NCI-H748 (cell line): ENCODE results near the gene WDR91.

Experiments
- DNase-seq: peaks from one replicate; lab custom pipeline; 2025; ENCODE audit not compliant: unreplicated experiment; lab: John Stamatoyannopoulos, UW

The WDR91 gene

DNA sequence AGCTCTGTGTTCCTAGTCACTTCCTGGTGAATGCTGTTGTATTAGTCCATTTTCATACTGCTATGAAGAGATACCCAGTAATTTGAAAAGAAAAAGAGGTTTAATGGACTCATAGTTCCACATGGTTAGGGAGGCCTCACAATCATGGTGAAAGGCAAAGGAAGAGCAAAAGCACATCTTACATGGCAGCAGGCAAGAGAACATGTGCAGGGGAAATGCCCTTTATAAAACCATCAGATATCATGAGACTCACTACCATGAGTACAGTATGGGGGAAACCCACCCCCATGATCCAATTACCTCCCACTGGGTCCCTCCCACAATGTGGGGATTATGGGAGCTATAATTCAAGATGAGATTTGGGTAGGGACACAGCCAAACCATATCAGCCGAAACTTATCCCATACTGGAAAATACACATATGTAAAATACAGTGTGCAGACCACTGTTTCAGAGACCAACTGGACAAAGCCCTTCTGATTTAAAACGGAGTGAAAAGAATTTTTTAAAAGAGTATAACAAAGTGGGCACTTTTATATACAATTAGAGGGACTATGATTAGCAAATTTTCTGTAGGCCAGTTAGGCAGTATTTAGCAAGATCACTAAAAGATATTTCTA lies 48.8 kb downstream of the WDR91 start:
- no peak for DNase-seq

GRCh38 chr7:135161669-135162068 lies 49.7 kb downstream of the WDR91 start:
- DNase-seq: no peak

- DNase-seq: no peak
These were observed 50.3 kb downstream of the WDR91 start for GRCh38 chr7:135160858-135161653.

- DNase-seq: no peak
These were observed 51.0 kb downstream of the WDR91 start for GRCh38 chr7:135160098-135160857.

DNA sequence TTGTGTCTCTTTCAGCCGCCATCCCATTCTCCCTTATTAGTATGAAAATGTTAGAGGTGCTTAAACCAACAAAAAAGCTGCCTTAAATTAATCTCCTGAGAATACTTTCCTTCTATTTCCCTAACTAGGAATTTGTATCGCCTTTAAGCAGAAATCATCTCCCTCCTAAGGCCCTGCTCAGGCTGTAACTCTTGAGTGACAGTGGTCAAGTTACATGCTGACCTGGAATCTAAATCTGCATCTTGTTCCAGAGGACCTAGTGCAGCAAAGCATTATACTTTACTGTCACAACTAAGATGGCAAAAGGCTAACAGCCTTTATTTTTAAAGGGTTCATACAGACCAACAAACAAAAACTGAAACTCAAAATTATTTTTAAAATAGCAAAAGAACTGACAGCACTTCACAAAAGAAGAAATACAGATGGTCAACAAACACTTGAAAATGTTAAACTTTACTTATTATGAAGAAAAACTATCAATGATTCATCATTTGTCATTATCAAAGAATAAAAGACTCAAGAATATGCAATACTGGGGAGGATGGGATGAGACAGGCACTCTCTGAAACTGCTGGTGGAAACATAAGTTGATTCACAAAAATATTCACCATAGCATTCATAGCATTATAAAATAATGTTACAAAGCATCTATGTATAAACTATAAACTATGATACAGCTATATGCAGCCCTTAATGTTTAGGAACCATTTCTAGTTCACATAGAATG lies 51.8 kb downstream of the WDR91 start:
- DNase-seq: no peak

- DNase-seq: no peak
These were observed 52.5 kb downstream of the WDR91 start for GRCh38 chr7:135158874-135159273.

DNA sequence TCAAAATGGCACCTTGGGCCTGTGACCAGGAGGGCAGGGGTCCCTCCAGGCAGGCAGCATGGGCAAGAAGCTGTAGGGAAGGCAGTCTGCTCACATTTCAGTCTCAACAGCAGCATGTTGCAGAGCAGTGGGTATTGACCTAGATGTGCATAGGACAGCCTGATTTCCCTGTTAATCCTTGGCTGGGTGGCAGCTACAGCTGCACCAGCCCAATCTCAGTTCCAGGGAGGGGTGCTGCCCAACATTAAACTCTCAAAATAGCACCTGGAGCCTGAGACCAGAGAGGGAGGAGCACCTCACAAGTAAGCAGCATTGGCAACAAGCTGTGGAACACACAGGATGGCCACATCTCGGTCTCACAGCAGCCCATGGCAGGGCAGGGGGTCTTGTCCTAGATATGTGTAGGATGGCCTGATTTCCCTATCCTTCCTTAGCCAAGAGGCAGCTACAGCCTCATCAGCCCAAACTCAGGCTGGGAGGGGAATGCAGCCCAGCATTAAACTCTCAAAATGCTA lies 53.1 kb downstream of the WDR91 start:
- DNase-seq: no peak

GRCh38 chr7:135156290-135156689 lies 55.0 kb downstream of the WDR91 start:
- DNase-seq: no peak

DNA sequence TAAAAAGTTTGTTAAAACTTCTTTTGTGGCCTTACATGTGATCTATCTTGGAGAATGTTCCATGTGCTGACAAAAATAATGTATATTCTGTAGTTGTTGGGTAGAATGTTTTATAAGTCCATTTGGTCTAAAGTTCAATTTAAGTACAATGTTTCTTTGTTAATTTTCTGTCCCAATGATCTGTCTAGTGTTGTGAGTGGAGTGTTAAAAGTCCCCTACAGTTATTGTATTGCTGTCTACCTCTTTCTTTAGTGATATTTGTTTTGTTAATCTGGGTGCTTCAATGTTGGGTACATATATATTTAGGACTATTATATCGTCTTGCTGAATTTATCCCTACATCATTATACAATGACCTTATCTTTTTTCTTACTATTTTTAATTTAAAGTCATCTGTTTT lies 56.6 kb downstream of the WDR91 start:
- no peak for DNase-seq

GRCh38 chr7:135152442-135152841 lies 58.9 kb downstream of the WDR91 start:
- no peak for DNase-seq

DNA sequence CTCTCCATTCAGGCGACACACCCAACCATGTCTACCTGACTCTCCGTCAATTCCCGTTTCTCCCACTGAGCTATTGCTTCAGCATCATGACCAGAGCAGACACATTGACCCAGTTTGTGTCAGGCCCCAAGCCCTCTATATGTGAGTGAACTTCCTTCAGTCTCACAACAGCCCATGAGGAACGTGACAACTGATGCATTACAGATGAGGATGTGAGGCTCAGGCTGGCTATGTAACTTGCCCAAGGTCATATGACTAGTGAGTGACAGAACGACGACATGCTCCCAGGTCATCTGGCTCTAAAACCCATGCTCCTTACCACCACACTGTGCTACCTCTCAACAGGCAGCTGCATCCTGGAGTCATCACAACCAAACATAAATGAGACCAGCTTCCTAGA lies 59.8 kb downstream of the WDR91 start:
- no peak for DNase-seq

- no peak for DNase-seq
These were observed 60.2 kb downstream of the WDR91 start for GRCh38 chr7:135151132-135151531.

GRCh38 chr7:135150072-135150782 lies 61.1 kb downstream of the WDR91 start:
- no peak for DNase-seq

DNA sequence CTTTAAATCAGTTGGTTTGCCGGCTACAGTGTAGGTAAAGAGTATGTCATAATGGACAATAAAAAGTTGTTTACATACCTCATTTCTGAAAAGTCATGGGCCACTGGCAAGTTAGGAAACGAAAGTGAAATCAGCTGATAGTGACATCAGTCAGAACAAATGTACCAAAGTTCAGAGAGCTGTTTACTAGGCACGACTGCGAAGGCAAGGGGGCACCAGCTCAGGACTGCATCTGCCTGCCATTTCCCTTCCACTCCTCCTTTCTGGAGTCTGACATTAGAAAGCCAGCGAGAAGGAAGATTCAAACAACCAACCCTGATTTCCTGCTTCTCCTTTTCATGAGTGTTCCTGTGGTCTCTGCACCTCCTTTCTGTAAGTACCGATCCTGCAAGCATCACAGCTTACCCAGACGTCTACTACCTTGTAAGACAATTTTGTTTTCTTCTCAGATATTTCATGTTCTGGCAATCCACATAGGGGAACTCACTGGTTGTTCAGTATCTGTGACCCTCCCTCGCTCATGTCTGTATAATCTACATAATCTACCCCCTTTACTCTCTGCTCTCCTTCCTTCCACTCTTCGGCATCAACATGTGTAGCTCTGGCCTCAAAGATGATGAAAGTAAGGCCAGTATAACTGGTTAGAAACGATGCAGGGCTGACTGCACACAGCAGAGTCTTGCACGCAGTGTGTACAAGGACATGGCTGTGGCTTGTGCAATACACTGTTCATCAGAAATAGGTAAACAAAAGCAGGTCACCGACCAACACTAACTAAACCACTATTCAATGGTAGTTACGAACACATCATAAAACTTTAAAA lies 63.2 kb downstream of the WDR91 start, which contains the start of gene TMEM140:
Gene TMEM140, plus strand, starts transcription at position 174 of the 823 bp plus-strand sequence. CDS start 16,370 bp downstream, outside the sequence.
- no peak for DNase-seq

DNA sequence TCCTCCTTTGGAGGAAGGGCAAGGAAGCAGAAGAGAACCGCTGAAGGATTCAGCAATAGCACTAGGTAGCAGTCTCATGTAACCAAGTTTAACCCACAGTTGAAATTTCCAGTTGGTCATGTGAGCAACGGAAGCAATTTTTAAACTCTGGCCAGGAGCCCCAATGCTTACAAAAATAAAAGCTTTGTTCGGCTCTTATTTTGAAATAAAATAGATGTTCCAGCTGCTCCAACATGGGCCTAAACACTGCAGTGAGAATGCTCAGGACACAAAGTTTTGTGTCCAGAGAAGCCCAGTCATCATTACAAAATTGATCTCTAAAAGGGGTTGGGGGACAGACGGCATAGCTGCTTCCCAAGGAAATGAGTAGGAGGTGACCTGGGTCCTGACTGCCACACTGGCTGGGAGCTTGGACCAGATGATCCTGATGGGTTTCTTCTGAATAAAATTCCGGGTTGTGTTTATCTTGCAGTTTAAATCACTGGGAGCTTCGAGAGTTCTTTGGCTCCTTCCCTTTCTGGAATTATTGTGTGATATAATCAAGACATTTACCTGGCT lies 63.9 kb downstream of the WDR91 start:
- no peak for DNase-seq

DNA sequence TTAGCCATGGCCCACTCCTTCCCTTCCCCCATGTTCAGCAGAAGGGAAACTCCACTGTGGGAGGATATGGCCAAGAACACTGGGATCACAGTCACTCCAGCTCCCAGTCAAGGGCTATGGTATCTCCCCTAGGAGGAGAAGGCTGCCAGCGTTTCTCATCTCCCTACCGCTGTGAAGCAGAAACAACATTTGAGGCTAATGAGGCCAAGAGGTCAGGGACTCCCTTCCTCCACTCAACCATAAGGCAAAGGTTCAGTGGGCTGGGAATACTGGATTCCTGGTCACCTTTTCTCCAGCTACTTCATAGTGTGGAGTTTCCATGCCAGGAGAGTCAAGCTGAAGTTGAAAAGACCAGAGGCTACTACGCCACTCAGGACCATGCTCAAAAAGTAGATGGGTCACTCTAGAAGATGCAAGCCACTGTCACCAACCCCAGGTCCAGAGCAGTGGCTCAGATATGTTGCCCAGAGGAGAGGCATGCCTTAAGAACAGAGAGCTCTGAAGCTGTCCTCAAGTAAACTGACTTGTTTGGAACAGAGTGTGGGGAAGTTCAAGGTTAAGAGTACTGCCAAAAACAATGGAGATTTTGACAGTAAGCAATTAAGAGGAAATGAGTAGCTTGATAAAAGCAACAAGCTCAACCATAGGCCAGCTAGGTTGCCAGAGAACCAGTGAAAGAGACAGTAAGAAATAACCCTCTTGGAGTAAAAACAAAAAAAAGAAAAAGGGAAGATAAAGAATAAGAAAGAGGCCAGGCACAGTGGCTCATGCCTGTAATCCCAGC lies 67.2 kb downstream of the WDR91 start:
- no peak for DNase-seq
